Ovary (tissue), 3 donors: ENCODE measurements around the gene IQGAP1.

Source experiments
- CTCF ChIP-seq, 3 donors: fragments of 450-650 bp in 2 of 3; fragments of 200-600 bp in 1 of 3; IDR thresholded peaks; one replicate each; pipeline versions ENCODE4 v1.5.1 to v1.8.0; 2016 to 2022; ENCODE audit warnings: antibody characterized with exemption in 3 of 3, mild to moderate bottlenecking in 1 of 3
- EP300 ChIP-seq: sonication (generic); formaldehyde crosslinking; IDR thresholded peaks from one replicate; pipeline ENCODE4 v1.6.1; 2017; ENCODE audit warnings: antibody characterized with exemption
- POLR2A ChIP-seq: fragments of 450-650 bp; IDR thresholded peaks from one replicate; pipeline ENCODE4 v1.6.1; 2017; ENCODE audit warnings: antibody characterized with exemption, mild to moderate bottlenecking, moderate library complexity
- donor health status: DM: no; HTN: no; CAD: no.

- TF ChIP-seq POLR2A: no peak
- no peak for TF ChIP-seq CTCF (IDR thresholded peaks at IDR 0.05)
- TF ChIP-seq EP300: no peak
These were observed 14.2 kb downstream of the IQGAP1 start for GRCh38 chr15:90402223-90402622.
